GM12873 (cell line): ENCODE results near the gene SCPEP1.

Experiments
- CTCF ChIP-seq: IDR thresholded peaks from 2 replicates; pipeline ENCODE4 v1.5.1; 2012; ENCODE audit warnings: low read depth, mild to moderate bottlenecking, moderate library complexity, low read length, control low read depth; ENCODE audit not compliant: insufficient read depth; ENCODE audit errors: missing control alignments

SCPEP1 gene

GRCh38 chr17:57025876-57026275 is 47.9 kb downstream of the SCPEP1 start:
- no peak for TF ChIP-seq CTCF

GRCh38 chr17:57027852-57028251 is 49.9 kb downstream of the SCPEP1 start:
- TF ChIP-seq CTCF: no peak

GRCh38 chr17:57032343-57032742 is 54.4 kb downstream of the SCPEP1 start:
- TF ChIP-seq CTCF: no peak

DNA sequence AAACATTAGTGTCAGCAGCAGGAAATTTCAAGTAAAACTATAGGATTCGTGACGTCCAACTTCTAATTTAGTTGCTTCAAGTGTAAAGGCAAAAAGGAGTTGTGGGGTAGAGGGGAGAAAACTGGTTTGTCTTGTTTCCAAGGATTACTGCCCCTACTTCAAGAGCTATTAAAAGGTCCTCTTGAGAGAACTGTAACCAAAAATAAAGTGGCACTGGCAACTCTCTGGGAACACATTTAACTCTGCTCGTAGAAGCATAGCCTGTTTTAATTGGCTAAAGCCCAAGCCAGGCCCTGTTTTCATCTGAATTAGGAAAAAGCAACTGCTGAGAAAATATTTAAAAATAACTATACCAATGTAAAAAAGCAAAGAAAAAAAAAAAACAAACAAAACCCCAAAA is 55.4 kb downstream of the SCPEP1 start:
- TF ChIP-seq CTCF: no peak

- TF ChIP-seq CTCF: no peak
These were observed 57.1 kb downstream of the SCPEP1 start for GRCh38 chr17:57034807-57035754.

DNA sequence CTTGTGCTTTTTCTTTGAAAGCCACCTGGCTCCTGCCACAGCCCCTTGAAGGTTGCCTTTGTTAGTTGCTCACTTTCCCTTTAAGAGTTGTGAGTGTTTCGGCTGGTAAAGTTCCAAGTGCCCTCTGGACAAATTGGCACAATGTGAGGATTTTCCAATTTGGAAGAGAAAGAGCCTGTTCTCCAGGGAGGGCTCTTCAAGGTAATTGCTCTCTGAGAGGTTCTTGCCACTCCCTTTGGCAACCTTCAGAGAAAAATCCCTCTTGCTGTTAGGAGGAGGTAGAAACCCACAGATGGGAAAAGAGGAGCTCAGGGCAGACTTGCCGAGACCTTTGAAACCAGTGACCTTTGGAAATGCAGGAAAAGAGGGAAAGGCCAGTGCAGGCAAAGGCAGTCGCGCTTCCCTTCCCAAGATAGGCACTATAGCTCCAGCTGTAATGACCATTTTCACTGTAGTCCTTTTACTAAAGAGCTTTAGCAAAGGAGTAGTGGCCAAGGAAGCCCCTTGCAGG is 58.1 kb downstream of the SCPEP1 start:
- TF ChIP-seq CTCF: no peak

- no peak for TF ChIP-seq CTCF
These were observed 59.5 kb downstream of the SCPEP1 start for GRCh38 chr17:57037411-57037810.
